GM19035 (cell line): ENCODE results near the gene CLDN7.

Experiments used
- ATAC-seq: cut with Tn5 transposase; IDR thresholded peaks from one replicate; pipeline ENCODE4 v1.9.1; 2021; ENCODE audit not compliant: unreplicated experiment

Gene CLDN7

DNA sequence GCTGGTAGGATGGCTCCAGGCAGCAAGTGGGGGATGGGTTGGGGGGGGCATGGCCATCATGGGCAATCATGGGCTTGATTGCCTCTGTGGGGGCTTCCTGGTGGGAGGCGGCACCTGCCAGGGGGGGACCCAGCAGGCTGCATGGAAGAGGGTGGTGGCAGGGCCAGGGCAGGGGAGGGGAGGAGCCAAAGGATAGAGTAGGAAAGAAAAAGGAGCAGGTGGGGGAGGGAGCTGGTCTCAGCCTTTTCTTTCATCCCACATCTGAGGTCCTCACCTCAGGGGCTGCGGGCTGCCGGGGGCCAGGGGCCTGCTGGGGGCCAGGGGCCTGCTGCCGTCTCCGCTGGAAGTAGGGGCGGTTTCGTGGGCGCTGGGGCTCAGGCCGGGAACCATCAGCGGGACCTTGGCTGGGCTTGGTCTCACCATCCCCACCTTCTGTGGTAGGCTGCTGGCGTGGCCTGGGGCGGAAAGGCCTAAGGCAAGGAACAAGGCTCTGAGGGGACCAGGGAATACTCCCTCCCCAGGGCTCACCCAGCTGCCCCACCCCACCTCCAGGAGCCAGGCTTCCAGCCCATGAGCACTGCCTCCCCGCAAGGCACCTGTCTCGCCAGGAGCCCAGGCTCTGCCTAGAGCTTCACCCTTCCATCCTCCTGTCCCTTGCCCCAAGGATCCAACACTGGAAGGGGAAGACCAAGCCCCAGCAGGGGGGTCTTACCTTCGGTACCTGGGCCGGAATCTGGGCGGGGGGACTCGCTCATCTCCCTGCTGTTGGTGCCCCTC lies 27.2 kb upstream of the CLDN7 start:
- no peak for ATAC-seq

DNA sequence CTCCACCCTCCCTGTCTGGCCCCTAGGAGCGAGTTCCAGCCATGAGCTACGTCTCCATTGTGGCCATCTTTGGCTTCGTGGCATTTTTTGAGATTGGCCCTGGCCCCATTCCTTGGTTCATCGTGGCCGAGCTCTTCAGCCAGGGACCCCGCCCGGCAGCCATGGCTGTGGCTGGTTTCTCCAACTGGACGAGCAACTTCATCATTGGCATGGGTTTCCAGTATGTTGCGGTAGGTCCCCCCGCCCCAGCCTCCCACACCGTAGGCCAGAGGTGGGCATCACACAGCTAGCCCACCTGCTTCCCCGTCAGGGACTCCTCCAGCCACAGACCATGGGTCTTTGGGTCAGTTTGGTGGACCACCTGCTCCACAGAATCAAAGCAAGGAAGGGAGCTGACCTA lies 23.4 kb upstream of the CLDN7 start:
- no peak for ATAC-seq

DNA sequence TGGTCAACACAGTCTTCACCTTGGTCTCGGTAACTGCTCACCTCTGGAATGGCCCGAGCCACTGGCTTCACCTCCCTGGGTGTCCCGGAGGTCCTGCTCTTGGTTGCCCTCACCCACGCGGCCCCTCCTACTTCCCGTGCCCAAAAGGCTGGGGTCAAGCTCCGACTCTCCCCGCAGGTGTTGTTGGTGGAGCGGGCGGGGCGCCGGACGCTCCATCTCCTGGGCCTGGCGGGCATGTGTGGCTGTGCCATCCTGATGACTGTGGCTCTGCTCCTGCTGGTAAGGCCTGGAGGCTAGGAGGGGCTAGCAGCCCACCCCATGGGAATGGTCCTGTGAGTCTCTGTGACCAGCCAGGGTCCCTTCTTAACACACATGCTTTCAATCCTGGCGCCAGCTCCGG lies 22.6 kb upstream of the CLDN7 start:
- no peak for ATAC-seq

DNA sequence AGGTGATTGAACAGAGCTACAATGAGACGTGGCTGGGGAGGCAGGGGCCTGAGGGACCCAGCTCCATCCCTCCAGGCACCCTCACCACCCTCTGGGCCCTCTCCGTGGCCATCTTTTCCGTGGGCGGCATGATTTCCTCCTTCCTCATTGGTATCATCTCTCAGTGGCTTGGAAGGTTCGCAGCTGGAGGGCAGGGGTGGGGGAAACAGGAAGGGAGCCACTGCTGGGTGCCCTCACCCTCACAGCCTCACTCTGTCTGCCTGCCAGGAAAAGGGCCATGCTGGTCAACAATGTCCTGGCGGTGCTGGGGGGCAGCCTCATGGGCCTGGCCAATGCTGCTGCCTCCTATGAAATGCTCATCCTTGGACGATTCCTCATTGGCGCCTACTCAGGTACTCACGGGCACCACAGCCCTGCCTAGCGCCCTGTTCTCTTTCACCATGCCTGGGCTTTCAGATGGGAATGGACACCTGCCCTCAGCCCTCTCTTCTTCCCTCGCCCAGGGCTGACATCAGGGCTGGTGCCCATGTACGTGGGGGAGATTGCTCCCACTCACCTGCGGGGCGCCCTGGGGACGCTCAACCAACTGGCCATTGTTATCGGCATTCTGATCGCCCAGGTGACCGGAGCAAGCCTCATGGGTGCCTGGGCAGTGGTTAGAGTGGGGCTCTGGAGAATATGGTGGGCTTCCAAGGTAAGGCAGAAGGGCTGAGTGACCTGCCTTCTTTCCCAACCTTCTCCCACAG lies 21.4 kb upstream of the CLDN7 start:
- ATAC-seq, result no peak

DNA sequence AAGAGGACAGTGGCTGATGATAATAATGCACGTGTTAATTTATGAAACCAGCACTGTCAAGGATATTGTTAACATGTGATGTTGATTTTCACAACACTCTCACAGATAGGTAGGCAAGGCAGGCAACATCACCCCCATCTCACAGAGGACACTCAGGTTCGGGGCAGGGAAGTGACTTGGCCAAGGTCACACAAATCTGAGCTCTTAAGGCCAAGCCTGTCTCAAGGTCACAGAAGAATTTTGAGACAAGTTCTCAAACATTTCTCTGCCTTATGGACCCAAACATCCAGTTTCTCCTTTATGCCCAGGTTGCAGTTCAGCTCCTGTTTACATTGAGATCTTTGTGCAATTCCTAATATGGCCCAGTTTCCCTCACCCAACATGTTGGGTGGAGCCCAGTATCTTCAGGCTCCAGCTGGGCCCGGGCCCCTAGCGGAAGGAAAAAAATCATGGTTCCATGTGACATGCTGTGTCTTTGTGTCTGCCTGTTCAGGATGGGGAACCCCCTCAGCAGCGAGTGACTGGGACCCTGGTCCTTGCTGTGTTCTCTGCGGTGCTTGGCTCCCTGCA lies 20.6 kb upstream of the CLDN7 start:
- ATAC-seq, result no peak

DNA sequence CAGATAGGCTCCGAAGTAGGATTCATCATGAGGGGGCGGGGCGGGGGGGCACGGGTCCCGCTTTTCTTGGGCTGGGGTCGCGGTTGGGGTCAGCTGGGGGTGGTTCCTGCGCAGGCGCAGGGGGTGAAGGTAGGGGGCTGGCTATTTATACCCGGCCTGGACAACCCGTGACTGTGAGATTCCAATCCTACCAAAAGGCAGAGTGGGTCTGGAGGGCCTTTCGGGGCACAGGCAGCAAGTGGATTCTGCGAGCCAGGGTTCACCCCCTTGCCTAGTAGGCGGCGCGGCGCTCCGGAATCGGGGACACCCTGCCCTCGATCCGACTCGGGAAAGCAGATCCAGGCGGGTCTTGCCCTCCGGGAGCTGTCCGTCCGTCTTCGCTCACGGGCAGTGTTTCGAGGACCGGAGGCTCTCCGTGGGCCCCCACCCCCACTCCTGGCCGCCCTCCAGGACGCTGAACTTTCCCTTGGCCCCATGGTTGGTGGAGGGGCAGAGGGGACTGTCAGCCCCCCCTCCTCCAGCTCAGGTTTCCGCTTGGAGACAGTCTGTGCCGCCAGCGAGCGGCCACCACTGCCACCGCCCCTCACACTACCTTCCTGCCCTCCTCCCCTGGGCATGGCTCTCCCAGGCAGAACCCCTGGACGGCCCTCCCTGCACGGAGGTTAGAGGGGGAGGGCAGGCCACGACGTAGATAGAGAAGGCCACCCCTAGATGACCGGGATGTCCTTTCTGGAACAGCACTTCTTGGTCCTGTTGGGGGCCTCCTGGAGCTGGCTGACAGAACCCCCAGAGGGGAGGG lies 19.9 kb upstream of the CLDN7 start:
- no peak for ATAC-seq

DNA sequence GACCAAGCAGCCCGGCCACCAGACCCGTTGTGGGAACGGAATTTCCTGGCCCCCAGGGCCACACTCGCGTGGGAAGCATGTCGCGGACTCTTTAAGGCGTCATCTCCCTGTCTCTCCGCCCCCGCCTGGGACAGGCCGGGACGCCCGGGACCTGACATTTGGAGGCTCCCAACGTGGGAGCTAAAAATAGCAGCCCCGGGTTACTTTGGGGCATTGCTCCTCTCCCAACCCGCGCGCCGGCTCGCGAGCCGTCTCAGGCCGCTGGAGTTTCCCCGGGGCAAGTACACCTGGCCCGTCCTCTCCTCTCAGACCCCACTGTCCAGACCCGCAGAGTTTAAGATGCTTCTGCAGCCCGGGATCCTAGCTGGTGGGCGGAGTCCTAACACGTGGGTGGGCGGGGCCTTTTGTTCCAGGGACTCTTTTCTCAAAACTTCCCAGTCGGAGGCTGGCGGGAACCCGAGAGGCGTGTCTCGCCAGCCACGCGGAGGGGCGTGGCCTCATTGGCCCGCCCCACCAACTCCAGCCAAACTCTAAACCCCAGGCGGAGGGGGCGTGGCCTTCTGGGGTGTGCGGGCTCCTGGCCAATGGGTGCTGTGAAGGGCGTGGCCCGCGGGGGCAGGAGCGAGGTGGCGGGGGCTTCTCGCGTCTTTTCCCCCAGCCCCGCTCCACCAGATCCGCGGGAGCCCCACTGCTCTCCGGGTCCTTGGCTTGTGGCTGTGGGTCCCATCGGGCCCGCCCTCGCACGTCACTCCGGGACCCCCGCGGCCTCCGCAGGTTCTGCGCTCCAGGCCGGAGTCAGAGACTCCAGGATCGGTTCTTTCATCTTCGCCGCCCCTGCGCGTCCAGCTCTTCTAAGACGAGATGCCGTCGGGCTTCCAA lies 19.0 kb upstream of the CLDN7 start, which contains the start of gene SLC2A4:
SLC2A4 (plus strand) TSS at position 645 of the 879 bp plus-strand sequence; CDS start at position 862, 217 bp downstream.
- ATAC-seq, result peak; percentile 53

DNA sequence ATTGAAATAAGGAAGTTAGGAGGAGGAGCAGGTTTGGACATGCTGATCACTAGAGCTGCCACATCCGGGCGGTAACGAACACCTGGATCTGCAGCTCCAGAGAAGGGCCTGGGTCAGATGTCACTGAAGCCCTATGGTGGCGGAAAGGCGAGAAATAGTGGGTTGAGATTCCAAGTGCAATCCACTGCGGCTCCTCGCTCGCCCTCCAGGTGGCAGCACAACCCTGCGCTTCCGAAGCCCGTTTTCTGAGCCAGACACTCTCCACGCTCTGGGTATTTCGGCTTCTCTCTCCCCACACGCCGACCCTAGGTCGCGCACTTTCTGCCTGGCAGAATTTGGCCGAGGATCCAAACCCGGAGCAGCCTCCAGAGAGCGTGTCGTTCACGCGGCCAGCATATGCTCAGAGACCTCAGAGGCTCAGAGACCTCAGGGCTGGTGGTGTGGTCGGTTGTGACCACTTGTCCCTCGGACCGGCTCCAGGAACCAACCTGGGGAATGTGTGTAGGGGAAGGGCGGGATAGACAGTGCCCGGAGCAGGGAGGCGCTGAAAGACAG lies 18.3 kb upstream of the CLDN7 start:
- ATAC-seq, result peak; percentile 75

DNA sequence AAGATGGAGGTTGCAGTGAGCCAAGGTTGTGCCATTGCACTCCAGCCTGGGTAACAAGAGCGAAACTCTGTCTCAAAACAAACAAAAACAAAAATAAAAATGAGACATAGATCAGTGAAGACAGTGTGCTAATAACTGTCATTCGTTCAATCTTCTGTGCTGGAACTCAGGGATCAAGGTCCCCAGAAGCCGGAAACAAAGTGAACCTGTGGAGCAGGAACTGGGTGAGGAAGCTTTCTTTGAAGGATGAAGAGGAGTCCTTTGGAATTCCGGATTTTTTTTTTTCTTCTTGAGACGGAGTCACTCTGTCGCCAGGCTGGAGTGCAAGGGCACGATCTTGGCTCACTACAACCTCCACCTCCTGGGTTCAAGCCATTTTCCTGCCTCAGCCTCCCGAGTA lies 17.2 kb upstream of the CLDN7 start:
- no peak for ATAC-seq

DNA sequence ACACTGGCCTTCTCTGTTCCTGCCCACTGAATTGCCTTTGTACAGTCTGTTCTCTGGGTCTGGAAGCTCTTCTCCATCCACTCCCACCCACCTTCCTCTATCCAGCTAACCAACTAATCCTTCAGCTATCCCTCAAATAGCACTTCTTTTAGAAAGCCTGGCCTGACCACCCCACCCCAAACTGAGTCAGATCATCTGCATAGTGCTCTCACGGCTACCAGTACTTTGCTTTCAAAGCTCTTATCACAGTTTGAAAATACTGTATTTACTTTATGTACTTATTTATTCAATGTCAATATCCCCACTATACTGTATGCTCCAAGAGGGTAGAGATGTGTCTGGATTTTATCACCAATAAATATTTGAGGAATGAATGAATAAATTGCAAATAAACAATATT lies 4.5 kb upstream of the CLDN7 start:
- ATAC-seq, result no peak

DNA sequence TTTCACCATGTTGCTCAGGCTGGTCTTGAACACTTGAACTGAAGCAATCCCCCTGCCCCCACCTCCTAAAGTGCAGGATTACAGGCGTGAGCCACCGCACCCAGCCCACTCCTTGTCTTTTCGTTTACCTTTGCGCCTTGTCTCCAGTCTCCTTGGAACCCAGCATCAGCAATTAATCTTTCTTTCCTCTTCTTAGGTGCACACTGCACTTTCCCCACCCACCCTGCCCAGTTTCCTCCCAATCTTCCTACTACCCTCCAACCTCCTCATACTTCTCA lies 1.5 kb upstream of the CLDN7 start:
- ATAC-seq, result no peak

DNA sequence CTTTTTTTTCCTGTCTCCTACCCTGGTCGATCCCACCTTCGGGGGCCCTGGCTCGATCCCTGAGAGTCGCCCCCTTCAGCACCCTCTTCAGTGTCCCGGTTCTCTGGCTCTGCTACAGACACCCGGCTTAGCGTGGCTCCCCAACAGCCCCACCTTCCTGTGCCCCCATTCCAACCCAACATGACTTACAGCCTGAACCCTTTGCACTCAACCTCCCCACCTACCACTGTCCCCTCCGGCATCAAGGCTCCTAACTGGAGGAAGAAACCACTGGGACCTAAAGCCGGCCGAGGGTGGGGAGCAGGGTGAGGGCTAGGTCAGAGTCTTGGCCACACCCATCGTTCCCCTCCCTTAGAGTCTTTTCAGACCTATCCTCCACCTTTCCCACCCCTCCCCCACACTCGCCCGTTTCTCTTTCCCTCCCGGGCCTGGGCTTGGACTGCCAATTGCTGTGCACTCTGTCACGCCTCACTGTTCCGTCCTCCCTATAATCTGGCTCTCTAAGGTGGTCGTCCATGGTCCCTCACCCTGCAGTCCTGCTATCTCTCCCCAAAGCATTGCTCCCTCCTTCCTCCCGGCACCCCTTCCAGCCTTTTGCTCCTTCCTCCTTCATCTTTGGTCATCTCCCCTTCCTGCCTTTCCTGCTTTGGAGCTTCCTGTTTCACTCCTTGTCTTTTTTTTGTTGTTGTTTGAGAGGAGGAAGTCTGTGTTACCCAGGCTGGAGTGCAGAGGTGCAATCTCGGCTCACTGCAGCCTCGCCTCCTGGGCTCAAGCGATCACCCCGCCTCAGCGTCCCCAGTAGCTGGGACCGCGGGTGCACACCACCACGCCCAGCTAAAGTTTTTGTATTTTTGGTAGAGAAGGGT lies 890 bp upstream of the CLDN7 start:
- no peak for ATAC-seq

DNA sequence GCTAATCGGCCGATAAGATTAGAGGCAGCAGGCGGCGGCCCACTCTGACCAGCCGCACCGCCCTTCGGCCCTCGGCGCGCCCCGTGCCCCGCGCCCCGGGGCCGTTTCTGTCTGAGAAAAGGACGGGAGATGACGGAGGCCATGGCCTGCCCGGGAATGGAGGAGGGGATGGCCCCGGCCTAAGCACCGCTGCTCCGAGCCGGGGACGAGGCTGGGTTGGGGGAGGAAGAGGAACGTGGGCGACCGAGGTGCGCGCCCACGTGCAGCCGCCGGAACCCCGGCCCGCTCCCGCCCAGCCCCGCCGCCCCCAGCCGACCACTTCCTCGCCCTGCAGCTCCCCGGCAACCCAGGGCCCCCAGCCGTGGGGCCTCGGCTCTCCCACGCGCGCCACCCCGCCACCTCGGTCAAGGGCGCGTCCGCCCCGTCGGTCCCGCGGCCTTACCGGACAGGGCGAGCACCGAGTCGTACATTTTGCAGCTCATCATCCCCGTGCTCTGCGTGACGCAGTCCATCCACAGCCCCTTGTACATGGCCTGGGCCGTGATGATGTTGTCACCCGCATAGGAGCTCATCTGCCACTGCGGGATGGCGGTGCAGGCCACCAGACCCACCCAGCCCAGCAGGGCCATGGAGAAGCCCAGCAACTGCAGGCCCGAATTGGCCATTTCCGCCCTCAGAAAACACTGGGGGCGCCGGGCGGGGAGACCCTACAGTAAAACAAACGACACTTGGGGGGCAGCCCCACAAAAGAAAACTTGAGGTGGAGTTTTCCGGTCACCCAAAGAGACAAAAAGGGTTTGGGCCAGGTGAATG lies 693 bp downstream of the CLDN7 start:
- ATAC-seq, result no peak

DNA sequence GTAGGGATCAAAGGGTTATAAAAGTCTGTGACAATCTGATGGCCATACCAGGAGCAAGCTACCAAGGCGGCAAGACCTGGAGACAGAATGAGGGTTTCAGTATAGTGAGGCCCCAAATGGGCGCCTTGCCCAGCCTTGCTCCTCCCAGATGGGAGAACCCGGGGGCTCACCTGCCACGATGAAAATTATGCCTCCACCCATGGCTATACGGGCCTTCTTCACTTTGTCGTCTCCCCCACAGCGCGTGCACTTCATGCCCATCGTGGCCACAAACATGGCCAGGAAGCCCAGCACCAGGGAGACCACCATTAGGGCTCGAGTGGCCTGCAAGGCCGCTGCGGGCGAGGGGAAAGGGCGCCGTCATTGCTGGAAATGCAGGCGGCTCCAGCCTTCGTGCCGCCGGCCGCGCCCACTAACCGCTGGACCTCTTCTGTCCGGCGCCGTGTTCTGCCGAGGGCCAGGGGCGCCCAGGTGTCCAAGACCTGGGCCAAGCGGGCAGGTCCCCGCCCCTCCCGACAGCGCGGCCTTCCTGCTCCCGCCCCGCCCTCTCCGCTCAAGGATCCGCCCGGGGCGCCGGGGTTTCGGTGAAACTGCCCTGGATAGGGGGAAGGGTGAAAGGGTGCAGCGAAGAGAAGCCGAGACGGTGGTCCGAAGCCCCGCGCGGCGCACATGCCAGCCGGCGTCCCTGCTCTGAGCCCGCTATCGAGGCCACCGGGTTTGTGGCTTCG lies 1.5 kb downstream of the CLDN7 start:
- ATAC-seq, result no peak

DNA sequence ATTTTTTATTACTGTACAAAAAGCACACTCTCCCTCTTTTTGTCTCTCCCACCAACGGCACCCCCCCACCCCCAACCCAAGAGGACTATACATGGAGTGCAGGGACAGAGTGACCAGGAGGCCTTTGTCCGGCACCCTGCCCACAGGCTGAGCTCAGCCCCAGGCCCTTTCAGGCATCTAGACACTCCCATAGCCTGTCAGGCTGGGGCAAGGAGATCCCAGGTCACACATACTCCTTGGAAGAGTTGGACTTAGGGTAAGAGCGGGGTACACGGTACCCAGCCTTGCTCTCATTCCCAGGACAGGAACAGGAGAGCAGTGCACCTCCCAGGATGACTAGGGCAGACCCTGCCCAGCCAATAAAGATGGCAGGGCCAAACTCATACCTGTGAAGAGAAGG lies 2.1 kb downstream of the CLDN7 start:
- no peak for ATAC-seq

DNA sequence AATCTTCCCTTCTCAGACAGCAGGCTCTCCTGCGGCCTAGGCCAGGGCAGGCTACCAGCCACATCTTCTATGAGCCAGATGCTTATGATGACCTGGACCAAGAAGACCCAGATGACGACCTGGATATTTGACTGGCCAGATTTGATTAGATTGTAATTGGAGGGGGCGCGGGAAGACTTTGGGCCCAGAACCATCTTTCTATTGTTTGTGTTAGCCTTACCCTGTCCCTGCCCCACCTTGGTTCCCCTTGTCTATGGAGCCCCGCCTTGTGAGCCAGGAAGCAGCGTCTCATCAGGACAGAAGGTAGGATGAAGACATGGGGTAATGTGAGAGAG lies 2.8 kb downstream of the CLDN7 start:
- no peak for ATAC-seq

DNA sequence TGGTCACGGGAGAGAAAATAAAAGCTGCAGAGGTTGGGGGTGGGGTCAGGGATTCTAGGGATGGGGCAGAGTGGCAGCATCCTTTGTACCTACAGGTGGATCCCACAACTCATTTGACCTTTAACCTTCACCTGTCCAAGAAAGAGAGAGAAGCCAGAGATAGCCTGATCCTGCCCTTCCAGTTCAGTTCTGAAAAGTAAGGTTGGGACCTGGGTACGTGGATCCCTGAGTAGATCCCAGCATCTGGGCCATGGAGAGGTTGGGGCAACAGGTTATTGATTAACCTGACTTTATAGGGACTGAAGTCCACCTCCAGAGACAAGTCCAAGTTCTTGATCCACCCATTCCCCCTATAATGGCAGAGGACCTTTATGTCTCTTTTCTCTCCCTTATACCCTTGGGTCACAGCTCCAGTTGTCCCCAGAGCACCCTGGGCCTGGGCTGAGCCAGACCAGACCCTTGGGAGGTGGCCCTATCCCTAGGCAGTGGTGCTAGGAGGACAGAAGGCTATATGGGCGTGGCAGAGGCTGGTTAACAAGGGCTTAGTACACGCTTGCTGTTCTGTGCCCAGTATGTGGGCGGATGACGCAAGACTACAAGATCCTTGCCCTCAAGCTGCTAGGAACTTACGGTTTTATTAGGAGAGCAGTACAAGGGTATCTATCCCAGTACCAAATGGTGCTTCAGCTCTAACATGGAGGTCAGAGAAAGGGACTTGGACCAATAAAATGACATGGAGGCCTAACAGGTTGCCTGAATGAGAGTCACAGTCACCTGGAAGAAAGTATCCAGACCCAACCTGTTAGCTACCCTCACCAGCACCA lies 3.3 kb downstream of the CLDN7 start:
- no peak for ATAC-seq
